Inflammatory macrophage (primary cell): ENCODE results near the gene ASB1.

Experiments used
- DNase-seq, 2 donors: peaks; one replicate each; pipeline ENCODE4 v3.0.0-alpha.2; 2020 to 2022

ASB1 gene

GRCh38 chr2:238473523-238473922 lies 46.8 kb downstream of the ASB1 start:
- no peak for DNase-seq

DNA sequence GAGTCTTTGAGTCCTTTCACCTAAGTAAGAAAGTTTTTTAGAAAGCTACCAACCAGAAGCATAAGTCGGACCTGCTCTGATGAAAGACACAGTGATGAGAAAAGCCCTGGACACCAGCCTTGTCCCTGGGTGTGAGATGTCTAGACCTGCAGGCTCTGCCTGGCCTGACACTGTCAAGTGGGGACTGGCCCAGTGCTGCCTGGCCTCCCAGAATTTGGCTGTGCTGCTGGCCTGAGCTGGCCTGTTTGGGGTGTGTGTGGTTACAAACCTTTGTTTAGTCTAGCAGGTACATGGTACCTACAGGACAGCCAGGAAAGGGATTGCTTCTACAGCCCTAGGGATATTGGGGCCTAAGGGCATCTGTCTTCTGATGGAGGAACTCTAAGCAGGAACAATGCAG lies 48.3 kb downstream of the ASB1 start:
- no peak for DNase-seq

DNA sequence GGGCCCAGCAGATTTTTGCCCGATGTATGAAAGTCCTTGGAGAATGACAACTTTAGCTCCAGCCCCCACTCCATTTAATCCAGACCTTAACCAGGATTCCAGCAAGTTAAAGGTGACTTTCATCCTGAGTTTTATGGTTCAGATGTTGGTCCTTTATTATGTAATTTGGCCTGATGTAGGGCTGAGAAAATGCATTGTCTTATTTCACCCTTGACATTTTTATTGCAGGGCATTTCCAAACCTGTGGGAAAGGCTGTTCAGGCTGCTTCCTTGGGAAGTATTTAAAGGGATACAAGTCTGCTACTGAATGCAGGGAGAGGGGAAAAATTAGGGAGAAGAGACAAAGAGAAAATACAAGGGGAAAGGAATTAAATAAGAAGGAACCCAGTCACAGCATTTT lies 48.8 kb downstream of the ASB1 start:
- DNase-seq = no peak

DNA sequence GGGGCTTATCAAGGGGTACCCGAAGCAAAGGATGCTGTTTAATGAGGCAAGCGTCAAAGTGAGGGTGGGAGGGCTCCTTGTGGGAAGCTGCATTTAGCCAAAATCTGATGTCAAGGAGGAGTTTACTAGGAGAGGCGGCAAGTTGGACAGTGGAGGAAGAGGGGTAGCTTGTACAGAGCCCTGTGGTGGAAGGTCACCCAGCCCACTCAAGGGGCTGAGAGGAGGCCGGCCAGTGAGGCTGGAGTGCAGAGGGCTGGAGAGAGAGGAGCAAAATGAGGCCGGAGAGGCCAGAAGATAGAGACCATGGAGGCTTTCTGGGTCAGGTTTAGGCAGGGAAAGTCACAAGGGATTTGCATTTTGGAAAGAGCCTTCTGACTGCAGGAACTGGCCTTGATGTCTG lies 49.5 kb downstream of the ASB1 start:
- DNase-seq = no peak

GRCh38 chr2:238478216-238478615 lies 51.5 kb downstream of the ASB1 start:
- no peak for DNase-seq

DNA sequence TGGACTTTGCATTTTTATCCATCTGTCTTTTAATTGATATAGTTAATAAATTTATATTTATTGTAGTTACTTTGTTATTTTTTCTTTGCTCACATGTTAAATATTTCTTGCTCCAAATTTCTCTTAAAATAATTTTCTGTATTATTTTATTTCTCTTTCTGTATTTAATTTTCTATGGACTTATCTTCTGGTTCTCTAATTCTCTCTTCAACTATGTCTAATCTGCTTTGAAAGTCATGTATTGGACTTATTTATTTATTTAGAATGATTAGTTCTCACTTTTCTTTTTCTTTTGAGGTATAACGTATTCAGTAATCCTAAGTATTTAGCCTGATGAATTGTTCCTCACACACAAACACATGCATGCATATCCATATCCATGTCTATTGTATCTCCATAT lies 53.1 kb downstream of the ASB1 start:
- DNase-seq = no peak

DNA sequence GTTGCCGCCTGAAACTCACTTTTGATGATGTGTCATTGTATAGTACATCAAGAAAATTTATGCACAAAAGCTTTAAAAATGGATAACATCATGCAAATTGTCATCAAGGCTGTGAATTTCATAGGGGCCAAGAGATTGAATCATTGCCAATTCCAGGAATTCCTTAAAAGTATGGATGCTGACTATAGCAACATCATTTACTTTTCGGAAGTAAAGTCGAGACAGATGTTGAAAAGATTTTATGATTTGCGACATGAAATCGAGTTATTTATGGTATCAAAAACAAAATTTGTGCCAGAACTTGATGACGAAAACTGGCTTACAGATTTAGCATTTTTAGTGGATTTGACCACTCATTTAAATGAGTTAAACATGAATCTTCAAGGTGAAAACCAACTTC lies 56.3 kb downstream of the ASB1 start:
- DNase-seq = no peak

GRCh38 chr2:238483656-238484055 lies 56.9 kb downstream of the ASB1 start:
- DNase-seq = no peak

DNA sequence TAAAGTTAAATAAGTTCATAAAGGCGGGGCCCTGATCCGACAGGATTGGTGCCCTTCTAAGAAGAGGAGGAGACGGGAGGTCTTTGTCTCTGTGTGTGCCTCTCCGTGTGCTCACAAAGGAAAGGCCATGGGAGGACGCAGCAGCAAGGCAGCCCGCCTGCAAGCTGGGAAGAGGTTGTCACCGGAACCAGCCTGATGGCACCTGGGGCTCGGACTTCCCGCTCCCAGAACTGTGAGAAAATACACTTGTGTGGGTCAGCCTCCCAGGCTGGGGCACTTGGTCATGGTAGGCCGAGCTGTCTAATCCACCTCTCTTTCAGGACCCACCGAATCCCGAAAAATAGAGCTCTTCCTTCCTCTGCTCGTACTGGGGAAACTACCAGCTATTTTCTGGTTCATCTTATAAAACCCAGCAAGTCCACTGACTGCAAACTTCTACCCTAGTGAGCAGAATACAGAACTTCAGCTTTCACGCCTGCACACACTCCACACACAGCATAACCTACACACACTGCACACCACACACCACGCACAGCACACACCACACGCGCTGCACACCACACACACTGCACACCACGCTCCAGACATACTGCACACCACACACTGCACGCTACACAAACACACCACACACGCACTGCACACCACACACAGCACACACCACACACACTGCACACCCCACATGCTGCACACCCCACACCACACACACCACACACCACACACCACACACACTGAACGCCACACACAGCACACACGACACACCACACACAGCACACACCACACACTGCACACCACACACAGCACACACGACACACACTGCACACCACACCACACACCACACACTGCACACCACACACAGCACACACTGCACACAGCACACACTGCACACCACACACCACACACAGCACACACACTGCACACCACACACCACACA lies 58.1 kb downstream of the ASB1 start:
- no peak for DNase-seq

- DNase-seq = no peak
These were observed 59.6 kb downstream of the ASB1 start for GRCh38 chr2:238486123-238486848.

DNA sequence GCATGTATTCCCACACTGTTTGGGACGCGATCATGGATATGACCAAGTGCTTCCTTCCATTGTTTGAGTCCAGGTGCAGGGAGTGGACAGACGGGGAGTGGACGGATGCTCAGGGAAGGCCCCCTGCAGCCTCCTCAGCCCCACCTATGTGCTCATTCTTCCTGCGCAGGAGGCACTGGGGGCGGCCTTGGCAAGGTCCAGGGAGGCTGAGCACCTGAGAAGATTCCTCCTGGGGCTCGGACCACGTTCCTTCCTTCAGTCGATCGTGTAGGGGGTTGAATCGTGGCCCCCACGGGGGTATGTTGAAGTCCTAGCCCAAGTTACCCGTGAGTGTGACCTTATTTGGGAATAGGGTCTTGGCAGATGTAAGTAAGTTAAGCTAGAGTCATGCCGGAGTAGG lies 60.4 kb downstream of the ASB1 start:
- DNase-seq = no peak

DNA sequence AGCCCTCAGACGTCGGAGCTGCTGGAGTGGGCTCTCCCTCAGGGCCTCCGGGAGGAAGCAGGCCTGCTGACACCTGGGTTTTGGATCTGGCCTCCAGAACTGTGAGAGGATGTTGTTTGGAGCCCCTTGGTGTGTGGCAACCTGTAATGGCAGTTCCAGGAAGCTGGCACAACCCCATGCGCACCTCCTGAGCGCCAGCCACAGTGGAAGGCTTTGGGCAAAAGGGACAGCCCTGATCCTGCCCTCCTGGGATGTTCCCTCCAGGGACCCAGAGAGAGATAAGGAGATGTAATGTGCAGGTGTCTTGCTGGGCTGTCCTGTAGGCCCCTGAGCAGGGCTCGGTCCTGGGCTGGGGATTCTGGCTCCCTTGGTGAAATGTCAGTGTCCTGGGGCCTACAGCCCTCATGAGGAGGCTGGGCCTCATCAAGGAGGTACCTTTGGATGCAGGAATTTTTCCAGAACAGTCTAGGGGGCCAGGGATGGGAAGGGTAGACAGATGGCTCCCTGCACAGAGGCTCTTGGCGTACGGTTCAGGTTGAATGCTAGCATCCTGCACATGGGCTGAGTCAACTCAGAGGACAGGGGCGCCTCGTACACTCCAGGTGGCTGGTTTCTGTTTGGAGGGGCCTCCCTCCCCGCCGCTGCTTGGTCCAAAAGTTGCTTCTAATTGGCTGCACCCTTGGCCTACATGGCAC lies 61.1 kb downstream of the ASB1 start:
- no peak for DNase-seq

GRCh38 chr2:238488347-238488826 lies 61.7 kb downstream of the ASB1 start:
- DNase-seq = no peak

GRCh38 chr2:238489431-238489830 lies 62.7 kb downstream of the ASB1 start:
- DNase-seq = no peak

DNA sequence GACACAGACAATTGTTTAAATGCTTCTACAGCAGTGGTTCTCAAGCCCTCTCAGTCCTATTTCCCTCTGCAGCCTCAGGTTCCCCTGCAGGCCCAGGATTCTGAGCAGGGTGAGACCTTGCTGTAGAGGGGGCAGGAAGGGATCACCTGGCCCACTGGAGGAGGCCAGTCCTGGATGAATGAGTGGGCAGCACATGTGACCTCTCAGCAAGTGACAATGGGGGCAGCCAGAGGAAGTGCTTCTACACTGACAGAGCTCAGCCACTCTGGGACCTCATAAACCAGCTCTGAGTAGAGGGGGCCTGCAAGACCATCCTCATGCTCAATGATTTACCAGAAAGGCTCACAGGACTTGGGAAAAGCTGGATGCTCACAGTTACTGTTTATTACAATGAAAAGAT lies 63.2 kb downstream of the ASB1 start:
- no peak for DNase-seq

DNA sequence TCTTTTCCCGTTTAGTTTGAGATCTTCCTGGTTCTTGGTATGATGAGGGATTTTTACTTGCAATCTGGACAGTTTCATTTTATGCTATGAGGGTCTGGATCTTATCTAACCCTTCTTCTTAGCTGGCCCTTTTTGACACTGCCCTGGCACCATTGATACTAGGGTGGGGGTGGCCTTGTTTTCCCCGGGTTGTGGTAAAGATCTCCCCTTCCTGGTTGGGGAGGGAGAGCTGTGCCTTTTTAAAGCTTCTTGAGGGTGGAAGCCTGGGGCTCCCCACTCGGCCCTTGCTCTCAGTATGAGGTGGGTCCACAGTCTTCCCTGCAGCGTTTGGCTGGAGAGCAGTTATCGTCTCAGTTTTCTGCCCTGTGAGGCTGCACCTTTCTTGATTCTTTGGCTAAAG lies 66.1 kb downstream of the ASB1 start:
- no peak for DNase-seq

GRCh38 chr2:238493411-238493810 lies 66.7 kb downstream of the ASB1 start:
- no peak for DNase-seq

- DNase-seq = no peak
These were observed 67.3 kb downstream of the ASB1 start for GRCh38 chr2:238493880-238494572.

GRCh38 chr2:238494573-238494961 lies 67.8 kb downstream of the ASB1 start:
- no peak for DNase-seq

DNA sequence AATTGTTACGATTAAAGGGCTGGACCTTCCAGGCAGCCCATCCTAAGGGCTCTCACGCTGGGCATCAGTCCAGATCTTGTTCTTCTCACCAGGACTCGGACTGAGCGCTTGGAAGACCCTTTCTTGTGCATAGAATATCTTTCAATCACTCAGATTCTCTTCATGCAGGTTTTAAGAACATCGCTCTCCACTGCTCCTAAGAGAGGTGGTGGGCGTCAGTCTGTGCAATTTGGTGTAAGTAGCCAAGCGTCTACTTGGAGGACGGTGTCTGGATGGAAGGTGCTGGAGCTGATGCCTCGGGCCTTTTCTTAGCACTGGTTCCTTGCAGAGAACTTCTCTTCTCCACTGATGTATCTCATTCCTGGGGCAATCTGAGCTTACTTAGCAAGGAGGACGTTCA lies 68.7 kb downstream of the ASB1 start:
- DNase-seq = no peak

DNA sequence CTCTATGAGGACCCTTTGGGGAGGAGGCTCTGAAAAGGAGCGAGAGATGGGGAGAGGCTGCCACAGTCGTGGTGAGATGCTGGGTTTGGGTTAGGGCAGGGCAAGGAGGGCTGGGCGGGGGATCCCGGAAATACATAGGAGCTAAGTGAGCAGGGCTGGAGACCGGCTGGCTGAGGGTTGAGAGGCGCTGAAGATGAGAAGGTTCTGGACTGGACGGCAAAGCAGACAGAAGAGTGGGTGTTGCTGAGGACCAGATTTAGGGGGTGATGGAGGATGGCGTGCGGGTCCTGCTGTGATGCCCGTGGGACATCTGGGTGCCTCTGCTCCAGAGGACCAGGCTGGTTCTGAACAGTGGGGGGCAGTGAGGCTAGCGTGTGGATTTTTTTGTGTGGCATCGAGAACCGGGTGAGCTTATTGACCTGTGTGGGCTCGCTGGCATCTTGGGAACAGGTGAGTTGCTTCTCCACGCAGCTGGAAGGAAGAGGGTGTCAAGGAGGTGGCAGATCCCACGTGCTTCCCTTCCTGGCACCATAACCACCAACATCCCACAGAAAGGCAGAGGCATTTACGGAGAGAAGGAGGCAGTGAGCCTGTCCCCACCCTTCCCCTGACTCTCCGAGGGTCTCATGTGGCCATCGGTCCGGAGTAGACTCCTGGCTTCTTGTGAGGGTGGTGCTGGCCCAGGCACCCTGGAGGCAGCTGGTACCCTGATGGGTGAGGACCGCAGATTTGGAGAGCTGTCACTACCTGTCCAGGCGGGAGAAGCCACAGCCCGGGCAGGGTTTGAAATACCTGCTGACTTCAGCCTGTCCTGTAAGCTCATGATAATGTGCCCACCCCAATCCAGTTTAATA lies 70.3 kb downstream of the ASB1 start:
- DNase-seq = no peak

DNA sequence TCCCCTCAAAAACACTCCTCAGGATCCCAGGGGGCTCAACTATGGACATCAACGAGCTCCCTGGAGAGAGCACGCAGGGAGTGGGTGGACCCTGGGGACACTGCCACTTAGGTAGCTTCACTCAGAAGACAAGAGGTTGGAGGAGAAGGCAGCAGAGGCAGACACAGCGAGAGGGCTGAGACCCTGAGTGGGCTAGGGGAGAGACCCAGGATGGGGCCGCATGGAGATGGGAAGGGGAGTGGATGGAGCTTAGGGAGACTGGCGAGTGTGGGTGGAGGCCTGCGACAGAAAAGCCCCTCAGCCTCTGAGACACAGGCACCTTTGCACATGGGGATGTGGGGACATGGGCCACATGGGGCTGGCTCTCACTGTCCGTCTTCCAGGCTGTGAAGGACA lies 70.9 kb downstream of the ASB1 start:
- DNase-seq = no peak
